HG03103 (cell line): ENCODE results near the gene BPIFB2.
"Not testable (repeated sequence)": the region's sequence is repeated elsewhere in the genome, so short reads cannot be mapped to it uniquely, and the experiment has no call there.

Source experiments
- ATAC-seq: cut with Tn5 transposase; IDR thresholded peaks from one replicate; pipeline ENCODE4 v1.9.1; 2021; ENCODE audit warnings: low read depth; ENCODE audit not compliant: unreplicated experiment

BPIFB2 gene, protein sequence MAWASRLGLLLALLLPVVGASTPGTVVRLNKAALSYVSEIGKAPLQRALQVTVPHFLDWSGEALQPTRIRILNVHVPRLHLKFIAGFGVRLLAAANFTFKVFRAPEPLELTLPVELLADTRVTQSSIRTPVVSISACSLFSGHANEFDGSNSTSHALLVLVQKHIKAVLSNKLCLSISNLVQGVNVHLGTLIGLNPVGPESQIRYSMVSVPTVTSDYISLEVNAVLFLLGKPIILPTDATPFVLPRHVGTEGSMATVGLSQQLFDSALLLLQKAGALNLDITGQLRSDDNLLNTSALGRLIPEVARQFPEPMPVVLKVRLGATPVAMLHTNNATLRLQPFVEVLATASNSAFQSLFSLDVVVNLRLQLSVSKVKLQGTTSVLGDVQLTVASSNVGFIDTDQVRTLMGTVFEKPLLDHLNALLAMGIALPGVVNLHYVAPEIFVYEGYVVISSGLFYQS

DNA sequence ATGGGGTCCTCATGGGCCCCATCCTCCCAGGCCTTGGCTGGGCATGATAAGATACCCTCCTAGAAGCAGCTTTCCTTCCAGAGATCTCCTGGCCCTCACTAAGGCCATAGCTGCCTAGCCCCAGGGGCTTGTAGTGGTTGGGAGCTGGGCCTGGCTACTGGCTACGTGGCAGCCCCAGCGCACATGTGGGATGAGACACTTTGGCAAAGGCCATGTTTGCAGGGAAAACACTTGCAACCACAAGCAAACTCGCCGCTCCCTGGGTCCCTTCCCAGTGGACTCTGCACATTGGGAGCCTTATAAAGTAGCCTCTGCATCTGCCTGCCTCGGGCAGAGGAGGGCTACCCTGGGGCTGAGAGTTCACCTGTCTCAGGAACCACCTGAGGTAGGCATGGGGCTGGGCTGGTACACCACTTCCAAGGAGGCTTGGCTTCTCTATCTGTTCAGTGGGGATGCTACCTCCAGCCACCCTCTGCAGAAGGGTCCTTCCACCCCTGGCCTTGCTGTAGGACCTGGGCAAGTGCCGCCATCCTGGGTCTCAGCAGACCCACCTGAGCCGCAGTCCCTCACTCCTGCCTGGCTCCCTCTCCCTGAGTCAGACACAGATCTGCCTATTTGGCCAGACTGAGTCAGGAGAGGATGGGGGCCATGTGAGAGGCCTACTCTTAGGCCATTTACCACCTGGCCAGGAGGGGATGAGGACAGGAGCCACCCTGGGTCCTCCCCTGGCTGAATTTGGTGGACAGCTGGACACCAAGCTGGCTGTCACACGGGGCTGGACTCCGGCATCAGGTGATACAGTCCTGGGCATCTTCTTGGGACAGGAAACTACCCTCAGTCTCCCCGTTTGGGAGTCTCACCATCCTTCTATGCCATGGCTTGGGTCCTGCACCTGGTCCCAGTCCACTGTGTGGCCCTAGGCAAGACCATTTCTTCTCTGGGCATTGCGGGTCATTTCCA lies at the start of gene BPIFB2:
Gene BPIFB2, plus strand, starts transcription at position 329 of the 960 bp plus-strand sequence. CDS start 871 bp downstream, outside the sequence.
- ATAC-seq = no peak

DNA sequence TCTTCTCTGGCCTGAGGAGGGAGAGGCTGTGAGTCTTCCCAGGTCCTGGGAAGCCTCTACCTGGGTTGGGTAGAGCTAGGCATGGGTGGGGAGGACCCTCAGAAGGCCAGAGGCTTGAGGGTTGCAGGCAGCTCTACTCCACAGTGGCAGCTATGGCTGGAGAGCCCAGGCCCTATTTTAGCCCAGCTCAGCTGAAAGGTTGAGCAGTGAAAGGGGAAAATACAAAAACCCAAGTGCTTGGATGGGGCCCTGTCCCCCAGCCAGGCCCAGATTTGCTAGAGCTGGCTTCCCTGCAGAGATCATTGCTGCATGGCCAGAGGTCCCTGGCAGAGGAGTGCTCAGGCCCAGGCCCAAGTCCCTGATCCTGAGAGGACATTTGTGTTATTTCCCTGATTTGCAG lies 48.9 kb upstream of the BPIFB2 start:
- no peak for ATAC-seq

DNA sequence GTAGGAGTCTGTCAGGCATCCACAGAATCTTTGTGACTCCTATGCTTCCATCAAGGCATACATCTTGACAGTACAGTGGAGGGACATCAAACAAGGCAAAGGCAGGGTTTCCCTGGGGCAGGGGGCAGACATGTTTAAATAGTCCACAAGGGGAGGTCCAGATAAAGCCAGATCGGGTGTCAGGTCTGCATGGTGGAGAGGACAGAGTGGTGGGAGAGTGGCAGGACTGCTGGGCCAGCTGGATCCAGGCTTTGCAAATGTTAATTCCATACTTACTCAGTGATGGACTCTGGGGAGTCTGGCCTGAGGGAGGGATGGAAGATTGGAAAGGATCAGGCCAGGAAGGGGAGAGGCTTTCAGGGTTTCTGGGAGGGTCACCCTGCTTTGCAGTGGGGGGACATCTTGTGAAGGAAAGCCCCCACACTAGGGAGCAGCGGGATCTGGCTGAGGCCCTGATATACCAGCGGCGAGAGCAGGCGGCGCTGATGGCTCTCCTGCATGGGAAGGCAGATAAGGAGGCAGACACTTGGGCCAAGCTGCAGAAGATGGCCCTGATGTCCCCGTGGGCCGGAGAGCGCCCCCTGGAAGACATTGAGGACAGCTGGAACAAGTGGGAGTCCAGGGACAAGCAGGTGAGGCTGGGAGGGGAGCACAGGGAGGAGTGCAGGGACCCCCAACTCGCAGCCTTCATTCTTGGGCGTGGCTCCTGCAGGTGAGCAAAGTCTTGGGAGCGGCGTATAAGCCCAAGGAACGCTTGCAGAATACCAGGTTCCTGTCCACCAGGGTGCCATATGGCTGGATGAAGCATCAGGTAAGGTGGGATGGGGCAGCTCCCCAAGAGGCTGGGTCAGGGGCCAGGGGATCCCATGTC lies 47.9 kb upstream of the BPIFB2 start:
- no peak for ATAC-seq

DNA sequence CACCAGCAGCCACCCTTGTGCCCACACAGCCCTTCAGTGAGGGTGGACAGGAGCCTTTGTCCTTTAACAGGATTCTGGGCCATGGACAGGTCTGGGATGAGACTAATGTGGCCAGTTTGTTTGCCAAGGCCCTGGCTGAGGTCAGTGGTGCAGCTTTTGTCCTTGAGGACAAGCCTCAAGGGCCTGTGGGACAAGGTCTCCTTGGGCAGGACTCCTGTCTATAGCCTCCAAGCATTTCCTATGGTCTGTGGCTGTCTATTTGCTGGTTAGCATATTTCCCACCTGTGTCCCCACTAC lies 47.3 kb upstream of the BPIFB2 start:
- ATAC-seq = no peak

DNA sequence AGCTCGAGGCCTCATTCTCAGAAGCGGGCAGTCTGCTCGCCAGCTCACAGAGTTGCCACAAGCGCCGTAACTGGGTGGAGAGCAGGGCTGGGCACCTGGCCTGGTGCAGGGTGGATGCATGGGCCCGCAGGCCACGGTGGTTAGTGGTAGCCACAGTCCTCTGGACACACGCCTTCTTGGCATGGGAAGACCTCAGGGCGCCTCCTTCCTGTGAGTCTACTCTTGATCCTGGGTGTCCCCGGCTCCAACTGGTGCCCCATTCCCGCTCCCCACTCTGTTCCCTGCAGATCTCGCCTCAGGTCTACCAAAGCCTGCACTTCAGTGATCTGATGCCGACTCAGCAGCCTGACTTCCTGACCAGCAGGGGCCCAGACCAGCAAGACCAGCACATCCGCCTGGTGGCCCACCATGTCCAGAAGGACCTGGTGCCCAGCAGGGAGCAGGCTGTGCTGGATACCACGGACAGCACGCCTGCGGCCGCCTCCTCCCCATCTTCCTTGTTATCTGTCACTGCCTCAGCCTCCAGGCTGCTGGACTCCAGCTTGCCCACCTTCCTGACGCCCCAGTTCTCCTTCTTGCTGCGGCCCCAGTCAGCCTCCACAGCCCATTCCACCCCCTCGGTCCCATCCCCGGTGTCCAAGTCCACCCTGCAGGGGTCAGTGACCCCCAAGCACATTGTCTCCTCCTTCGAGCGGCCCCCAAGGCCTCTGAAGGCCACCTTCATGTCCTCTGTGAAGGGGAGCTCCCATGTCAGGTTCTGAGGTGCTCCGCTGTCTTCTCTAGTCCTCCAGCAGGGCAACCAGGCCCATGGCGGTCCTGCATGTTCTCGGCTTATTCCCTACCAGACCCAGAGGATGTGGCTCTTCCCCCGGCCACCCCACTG lies 46.4 kb upstream of the BPIFB2 start:
- ATAC-seq = no peak

DNA sequence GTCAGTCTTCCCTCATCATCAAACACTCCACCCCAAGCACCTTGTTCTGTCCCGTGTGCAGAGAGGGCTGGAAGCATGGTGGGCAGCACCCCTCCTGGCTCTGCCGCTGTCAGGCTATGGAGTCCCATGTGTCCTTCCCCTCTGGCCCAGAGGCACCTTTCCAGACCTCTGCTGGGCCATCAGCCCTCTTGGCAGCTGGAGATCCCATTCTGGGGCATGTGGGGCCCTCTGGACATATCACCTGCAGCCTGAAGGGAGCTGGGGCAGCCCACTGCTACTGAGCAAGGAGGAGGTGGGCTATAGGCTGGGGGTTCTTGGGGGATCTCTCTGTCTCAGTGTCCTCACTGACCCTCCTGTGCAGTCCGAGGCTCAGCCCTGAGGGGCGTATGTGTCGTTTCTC lies 45.5 kb upstream of the BPIFB2 start:
- no peak for ATAC-seq

DNA sequence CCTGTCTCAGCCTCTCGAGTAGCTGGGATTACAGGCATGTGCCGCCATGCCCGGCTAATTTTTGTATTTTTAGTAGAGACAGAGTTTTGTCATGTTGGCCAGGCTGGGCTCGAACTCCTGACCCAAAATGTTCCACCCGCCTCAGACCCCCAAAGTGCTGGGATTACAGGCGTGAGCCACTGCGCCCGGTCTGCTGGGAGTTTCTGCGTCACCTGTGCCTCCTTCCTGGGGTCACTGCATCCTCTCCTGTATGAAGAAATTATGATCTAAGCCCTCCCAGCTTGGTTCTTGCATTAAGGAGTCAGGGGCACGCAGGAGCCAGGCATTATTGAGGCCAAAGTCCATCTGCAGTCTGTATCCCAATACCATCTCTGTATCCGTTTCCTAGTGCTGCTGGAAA lies 44.9 kb upstream of the BPIFB2 start:
- not testable (repeated sequence) for ATAC-seq

DNA sequence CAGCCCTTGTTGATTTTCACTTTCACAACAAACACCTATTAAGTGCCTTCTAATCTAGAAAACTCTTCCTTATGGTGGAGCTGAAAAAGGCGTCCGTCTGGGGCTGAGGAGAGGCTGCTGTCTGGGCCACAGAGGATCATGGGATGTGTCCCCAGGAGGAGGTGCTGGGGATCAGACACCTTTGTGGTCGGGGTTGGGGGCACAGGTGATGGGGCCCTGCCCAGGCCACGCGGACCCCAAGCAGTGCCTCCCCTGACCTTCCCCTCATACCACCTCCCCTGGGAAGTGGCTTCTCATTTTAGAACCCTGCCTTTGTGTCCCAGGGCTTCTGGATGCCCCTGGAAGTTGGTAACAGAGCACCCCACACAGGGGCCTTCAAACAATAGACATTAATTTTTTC lies 44.3 kb upstream of the BPIFB2 start:
- ATAC-seq = no peak

DNA sequence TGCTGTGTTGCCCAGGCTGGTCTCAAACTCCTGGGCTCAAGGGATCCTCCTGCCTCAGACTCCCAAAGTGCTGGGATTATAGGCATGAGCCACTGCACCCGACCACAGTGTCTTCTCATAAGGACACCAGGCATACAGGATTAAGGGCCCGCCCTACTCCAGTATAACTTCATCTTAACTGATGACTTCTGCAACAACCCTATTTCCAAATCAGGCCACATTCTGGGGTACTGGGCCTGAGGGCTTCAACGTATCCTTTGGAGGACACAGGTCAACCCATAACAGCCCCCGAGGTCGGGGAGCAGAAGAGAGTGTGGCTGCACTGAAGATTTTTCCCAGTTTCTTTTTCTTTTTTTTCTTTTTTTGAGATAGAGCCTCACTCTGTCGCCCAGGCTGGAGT lies 42.9 kb upstream of the BPIFB2 start:
- no peak for ATAC-seq

DNA sequence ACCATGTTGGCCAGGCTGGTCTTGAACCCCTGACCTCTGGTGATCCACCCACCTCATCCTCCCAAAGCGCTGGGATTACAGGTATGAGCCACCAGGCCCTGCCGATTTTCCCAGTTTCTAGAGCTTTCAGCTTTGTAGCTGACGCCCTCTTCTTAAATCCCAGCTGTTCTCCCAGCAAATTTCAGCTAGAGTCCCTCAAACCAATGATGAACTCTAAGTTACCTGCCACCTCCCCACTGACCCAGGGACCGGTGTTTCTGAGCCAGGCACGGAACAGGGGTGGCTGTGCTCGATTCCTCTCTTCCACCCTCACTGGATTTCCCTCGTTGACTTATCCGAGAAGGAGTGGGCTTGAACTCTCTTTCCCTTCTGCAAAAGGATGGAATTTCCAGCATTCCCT lies 42.4 kb upstream of the BPIFB2 start:
- ATAC-seq = no peak

DNA sequence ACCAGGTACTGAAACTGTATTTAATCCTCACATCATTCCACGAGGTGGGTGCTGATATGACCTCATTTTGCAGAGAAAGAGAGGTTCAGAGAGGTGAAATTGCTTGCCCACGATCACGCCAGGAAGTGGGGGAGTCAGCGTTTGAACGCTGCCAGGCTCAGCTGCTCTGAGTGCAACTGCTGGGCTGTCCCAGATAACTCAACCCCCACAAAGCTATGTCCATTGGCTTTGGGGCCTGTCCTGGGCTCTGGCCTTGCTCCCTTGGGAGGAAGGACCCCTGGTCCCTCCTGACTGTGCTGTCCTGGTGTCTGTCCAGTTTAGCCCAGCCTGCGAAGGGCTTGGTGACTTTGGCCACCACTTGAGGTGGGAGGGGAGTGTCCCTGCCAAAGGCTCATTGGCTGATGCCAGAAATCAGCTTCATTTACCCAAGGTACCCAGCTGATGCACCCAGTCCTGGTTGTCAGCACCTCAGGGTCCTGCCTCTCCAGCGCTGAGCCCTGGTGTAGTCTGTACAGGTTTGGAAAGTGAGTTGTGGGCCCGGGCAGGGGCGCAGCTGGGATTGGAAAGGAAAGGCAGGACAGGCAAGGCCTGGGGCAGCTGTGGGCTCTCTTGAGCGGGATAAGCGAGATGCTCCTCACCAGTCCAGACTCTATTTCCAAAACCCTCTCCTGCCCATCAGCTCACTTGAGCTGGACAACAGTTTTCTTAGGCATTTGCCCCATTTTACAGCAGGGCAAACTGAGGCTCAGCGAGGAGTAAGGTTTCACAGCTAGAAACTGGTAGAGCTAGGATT lies 41.7 kb upstream of the BPIFB2 start:
- ATAC-seq = no peak

DNA sequence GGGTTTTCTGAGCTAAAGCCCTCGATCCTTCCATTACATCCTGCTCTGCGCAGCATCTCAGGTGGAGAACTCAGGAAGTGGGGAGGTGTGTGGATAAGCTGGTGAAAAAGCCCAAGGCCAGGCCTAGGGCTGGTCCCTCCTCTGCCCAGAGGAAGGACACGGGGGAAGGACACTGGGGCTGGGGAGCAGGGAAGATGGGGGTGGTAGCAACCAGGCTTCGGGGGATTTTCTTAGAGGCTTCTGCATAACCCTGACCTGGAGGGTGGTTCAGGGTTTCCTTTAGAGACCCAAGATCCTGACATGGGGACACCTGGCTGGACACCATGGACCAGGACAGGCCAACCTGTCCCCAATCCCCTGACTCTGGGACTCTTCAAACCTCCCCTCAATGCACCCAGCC lies 41.1 kb upstream of the BPIFB2 start:
- no peak for ATAC-seq

DNA sequence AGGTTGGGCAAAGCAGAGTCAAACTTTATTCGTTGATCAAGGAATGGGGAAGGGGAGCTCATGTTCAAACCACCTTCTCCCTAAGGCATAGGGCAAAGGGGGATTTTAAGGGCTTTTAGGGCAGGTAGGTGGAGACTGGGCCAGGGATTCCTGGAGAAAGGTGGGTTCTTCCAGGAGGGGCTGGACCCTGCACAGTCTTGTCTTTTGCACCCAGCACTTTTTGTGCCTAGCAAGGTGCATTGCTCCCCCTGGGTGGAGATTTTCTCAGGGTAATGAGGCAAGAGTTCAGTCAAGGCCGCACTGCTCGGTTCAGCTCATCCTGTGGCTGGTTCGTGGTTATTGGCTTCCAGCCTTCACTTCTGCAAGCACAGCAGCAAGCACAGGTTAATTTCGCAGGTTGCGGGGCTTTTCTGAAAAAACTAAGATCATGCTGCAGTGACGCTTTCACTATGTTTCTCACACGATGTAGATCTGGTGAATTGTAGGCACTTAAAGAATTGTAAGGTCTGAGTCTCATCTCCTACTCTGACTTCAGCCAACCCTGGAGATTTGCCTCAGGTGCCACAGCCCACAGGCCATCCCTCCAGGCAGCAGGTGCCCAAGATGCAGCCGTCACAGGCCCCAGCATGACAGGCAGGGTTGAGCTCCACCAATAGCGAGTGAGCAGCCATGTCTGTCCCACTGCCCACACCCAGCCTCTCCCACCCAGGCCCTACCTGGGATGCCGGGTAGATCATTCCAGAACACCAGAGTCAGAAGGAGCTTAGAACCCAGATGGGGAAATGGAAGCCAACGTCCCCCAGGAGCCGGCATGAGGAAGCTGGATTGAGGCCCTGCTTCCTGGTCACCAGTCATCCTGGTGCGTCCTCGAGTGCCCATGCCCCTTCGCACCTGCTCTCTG lies 40.4 kb upstream of the BPIFB2 start:
- no peak for ATAC-seq

DNA sequence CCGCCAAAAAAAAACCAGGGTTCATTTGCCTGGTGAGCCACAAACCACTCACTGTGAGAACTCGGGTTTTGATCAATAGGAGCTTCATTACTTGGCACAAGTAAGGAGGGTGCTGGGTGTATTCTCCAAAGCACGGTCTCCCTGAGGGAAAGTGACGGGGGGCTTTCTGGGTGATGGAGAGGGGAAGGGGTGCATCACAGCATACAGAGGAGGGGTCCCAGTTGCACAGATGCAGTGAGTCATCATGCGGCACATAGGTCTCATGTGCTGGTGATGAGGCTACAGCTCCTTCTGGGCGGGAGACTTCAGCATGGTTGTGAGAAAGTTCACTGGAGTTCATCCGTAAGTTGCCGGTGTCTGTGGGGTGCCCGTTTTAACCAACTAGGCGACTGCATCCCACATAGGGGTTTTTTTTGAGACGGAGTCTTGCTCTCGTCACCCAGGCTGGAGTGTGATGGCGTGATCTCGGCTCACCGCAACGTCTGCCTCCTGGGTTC lies 39.5 kb upstream of the BPIFB2 start:
- ATAC-seq = no peak

DNA sequence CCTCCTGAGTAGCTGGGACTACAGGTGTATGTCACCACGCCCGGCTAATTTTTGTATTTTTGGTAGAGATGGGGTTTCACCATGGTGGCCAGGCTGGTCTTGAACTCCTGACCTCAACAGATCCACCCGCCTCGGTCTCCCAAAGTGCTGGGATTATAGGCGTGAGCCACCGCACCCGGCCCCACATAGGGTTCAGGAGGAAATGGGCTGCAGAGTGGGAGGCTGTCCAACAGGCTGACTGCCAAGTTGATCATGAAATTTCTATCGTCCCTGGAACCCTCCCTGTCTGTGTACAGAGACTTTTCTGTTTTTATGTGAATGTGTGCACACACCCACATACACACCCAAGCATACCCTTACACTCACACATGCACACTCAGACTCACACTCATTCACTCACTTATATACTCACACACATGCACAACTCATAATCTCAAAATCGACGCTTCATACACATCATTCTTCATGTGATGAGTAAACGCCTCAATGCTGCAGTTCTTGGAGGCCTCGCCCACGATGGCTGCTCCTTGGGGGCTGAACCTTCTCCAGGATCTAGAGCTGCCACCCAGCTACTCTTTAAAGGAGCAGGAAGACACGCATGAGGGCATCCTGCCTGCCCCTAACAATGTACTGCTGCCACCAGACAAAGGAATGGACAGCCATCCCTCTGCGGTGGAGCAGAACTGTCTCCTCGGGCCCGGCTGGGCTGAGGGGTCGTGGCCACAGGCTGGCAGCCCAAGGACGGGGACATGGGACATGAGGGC lies 38.8 kb upstream of the BPIFB2 start:
- no peak for ATAC-seq

DNA sequence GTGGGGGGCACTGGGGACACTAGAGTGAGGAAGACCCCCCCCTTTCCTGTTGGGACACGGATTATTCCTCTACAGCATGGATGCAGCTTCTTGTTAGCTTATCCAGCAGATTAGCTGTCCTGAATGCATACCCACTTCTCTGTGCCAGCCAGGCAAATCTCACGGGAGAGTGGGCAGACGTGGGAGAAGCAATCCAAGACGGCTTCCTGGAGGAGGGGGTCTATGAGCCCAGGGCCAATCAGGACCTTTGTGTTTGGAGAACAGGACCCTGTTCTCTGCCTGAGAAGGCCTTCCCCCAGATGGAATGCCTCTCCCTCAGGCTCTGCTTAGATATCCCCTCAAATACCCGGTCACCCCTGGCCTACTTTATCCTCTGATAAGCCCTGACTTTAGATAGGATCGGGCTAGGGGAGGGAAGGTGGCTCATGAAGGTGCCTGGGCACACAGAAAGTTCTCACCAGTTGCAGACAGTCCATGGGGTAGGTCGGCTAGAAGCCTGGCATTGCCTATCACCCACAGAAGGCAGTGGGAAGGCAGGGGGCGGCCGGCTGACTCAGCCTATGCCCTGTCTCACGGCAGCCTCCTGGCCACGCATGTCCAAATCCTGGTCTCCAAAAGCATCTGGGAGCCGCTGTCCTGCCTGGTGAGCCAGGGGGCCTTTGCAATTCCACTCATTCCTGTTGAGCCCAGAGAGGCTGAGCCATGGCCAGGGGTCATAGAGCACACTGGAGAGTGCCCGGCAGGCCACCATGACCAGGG lies 38.0 kb upstream of the BPIFB2 start:
- no peak for ATAC-seq
